ENCODE data around the gene DGKI.
"Not testable (repeated sequence)": the region's sequence is repeated elsewhere in the genome, so short reads cannot be mapped to it uniquely, and the experiment has no call there.

DGKI gene

GRCh38 chr7:137835486-137836112, 11.2 kb downstream of the DGKI start:
- DNase-seq (ENCODE audit: low read depth, low spot score) = no peak

- DNase-seq (ENCODE audit: low read depth, low spot score) = no peak
These were observed 12.2 kb downstream of the DGKI start for GRCh38 chr7:137834552-137834951.

- DNase-seq (ENCODE audit: low read depth, low spot score) = not testable (repeated sequence)
These were observed 13.8 kb downstream of the DGKI start for GRCh38 chr7:137832990-137833389.

- no peak for DNase-seq (ENCODE audit: low read depth, low spot score)
These were observed 14.4 kb downstream of the DGKI start for GRCh38 chr7:137832382-137832781.

GRCh38 chr7:137831555-137831954, 15.2 kb downstream of the DGKI start:
- not testable (repeated sequence) for DNase-seq (ENCODE audit: low read depth, low spot score)

GRCh38 chr7:137829337-137829992, 17.3 kb downstream of the DGKI start:
- no peak for DNase-seq (ENCODE audit: low read depth, low spot score)

GRCh38 chr7:137828456-137828855, 18.3 kb downstream of the DGKI start:
- no peak for DNase-seq (ENCODE audit: low read depth, low spot score)

- DNase-seq (ENCODE audit: low read depth, low spot score) = no peak
These were observed 21.3 kb downstream of the DGKI start for GRCh38 chr7:137825489-137825888.

GRCh38 chr7:137820677-137821420, 25.9 kb downstream of the DGKI start:
- no peak for DNase-seq (ENCODE audit: low read depth, low spot score)

GRCh38 chr7:137820156-137820555, 26.6 kb downstream of the DGKI start:
- no peak for DNase-seq (ENCODE audit: low read depth, low spot score)

- no peak for DNase-seq (ENCODE audit: low read depth, low spot score)
These were observed 28.7 kb downstream of the DGKI start for GRCh38 chr7:137818036-137818435.

GRCh38 chr7:137816696-137817320, 30.0 kb downstream of the DGKI start:
- DNase-seq (ENCODE audit: low read depth, low spot score) = no peak

GRCh38 chr7:137813541-137813940, 33.2 kb downstream of the DGKI start:
- no peak for DNase-seq (ENCODE audit: low read depth, low spot score)

- DNase-seq (ENCODE audit: low read depth, low spot score) = no peak
These were observed 36.5 kb downstream of the DGKI start for GRCh38 chr7:137810248-137810647.

GRCh38 chr7:137804836-137805235, 41.9 kb downstream of the DGKI start:
- no peak for DNase-seq (ENCODE audit: low read depth, low spot score)

- no peak for DNase-seq (ENCODE audit: low read depth, low spot score)
These were observed 45.3 kb downstream of the DGKI start for GRCh38 chr7:137801491-137801890.

- DNase-seq (ENCODE audit: low read depth, low spot score) = no peak
These were observed 45.8 kb downstream of the DGKI start for GRCh38 chr7:137801003-137801402.

GRCh38 chr7:137798073-137798763, 48.6 kb downstream of the DGKI start:
- DNase-seq (ENCODE audit: low read depth, low spot score) = no peak

GRCh38 chr7:137795211-137795610, 51.6 kb downstream of the DGKI start:
- no peak for DNase-seq (ENCODE audit: low read depth, low spot score)

GRCh38 chr7:137791930-137792329, 54.8 kb downstream of the DGKI start:
- DNase-seq (ENCODE audit: low read depth, low spot score) = no peak

GRCh38 chr7:137790828-137791227, 55.9 kb downstream of the DGKI start:
- DNase-seq (ENCODE audit: low read depth, low spot score) = no peak
